Mesothelial cell of epicardium (in vitro differentiated cells): ENCODE measurements around the gene DEGS2. TPM values are rescaled to one million over a fixed set of nuclear protein-coding genes. Genes with fewer than 3 reads are reported as not detected.
A peak's percentile ranks its signal among the peaks of the same experiment; 100 is the strongest.

ENCODE experiments used
- DNase-seq, 2 experiments: peaks; one replicate each; pipeline ENCODE4 v3.0.0; 2021; ENCODE audit warnings: low spot score in 2 of 2; ENCODE audit not compliant: unreplicated experiment in 2 of 2
- H3K27ac Mint-ChIP-seq: 2 replicates; pipeline ENCODE4 v1.8.0; 2021; ENCODE audit warnings: mixed read lengths
- H3K27me3 Mint-ChIP-seq: 2 replicates; pipeline ENCODE4 v1.8.0; 2021; ENCODE audit warnings: low read depth, mixed read lengths
- H3K36me3 Mint-ChIP-seq: 2 replicates; pipeline ENCODE4 v1.8.0; 2021; ENCODE audit warnings: mixed read lengths
- H3K4me1 Mint-ChIP-seq: 2 replicates; pipeline ENCODE4 v1.8.0; 2021; ENCODE audit warnings: mixed read lengths
- H3K4me3 Mint-ChIP-seq: 2 replicates; pipeline ENCODE4 v1.8.0; 2021; ENCODE audit warnings: mild to moderate bottlenecking, moderate library complexity, mixed read lengths
- H3K9me3 Mint-ChIP-seq: 2 replicates; pipeline ENCODE4 v1.8.0; 2021; ENCODE audit warnings: mixed read lengths
- CTCF ChIP-seq: fragments of 200-600 bp; sonication (generic); IDR thresholded peaks from one replicate; pipeline ENCODE4 v1.5.0; 2021; ENCODE audit warnings: antibody characterized with exemption; ENCODE audit not compliant: unreplicated experiment
- total RNA-seq: library from RNA; stranded (reverse); gene quantifications from 3 replicates; pipeline ENCODE4 v1.2.1, GENCODE V29; 2021

Gene DEGS2
- total RNA-seq, 1 donor from 2014 or later = 2.1 TPM

GRCh38 chr14:100108042-100108825, 51.2 kb downstream of the DEGS2 start:
- Mint-ChIP-seq H3K9me3 (no peaks in the 10 kb centered on the region), H3K27ac (peak overlapping the region; percentile 76), H3K4me1 (peaks cover 35% of the 10 kb centered on the region), H3K4me3 (no peak overlapping the region), H3K36me3 (no peaks in the 10 kb centered on the region), H3K27me3 (no peaks in the 10 kb centered on the region)
- TF ChIP-seq CTCF = peak; percentile 82
- DNase-seq = peak; percentile 77 to 90

DNA sequence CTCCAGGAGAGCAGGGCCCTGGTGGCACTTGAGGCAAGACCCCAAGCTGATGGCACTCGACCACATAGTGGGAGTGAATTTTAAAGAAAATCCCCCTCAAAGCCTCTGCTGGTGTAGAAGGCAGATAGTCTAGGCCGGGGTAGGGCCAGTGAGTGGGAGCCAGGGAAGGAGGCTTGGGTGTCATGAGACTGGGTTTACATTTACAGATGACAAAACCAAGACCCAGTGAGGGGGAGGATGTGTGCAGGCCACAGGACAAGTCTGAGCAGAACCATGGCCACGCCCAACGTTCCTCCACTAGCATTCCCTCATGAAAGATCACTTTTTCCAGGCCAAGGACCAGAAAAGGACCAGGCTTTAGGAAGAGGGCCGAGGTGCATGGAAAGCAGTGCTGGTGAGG, 52.2 kb downstream of the DEGS2 start:
- H3K9me3 Mint-ChIP-seq = no peaks in the 10 kb centered on the region
- no peak overlapping the region for H3K4me3 Mint-ChIP-seq
- no peak overlapping the region for H3K27ac Mint-ChIP-seq
- peaks cover 29% of the 10 kb centered on the region for H3K4me1 Mint-ChIP-seq
- no peak for TF ChIP-seq CTCF
- H3K36me3 Mint-ChIP-seq = no peaks in the 10 kb centered on the region
- no peaks in the 10 kb centered on the region for H3K27me3 Mint-ChIP-seq
- no peak for DNase-seq

DNA sequence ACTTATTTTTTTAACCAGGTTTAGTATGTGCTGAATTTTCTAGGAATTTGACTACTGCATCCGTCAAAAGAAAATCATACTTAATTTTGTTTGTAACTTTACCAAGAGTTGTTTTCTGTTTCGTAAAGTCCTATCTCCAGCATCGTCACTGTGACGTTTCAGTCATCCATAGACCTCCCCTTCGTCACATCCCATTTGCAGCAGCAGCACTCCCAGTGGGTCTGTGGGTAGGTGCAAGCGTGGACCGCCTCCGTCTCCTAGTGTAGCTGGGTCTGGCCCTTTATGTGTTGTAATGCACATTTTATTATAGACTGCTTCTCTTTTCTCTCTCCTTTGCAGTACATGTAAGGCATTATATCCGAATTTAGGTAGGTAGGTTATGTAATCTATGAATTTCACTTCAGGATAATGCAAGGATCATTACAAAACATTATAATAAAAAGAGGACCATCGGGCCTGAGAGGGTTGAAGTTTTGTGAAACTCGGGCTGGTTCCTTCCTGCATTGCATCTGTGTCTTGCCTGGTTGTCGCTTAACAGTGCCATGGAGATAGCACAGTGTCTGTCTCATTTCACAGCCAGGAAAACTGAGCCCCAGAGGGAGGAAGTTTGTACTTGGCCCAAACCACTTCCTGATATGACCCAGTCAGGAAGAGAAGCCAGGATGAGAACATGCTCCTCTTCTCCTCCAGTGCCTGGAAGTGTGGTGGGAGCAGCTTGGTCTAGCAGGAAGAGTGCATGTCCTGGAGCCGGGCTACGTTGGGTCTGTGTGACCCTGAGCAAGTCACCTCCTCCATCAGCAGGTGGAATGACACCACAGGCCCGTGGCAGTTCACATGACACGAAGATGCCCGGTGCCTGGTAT, 53.0 kb downstream of the DEGS2 start:
- TF ChIP-seq CTCF = no peak
- H3K9me3 Mint-ChIP-seq = no peaks in the 10 kb centered on the region
- peaks cover 23% of the 10 kb centered on the region for H3K4me1 Mint-ChIP-seq
- H3K4me3 Mint-ChIP-seq = no peak overlapping the region
- H3K36me3 Mint-ChIP-seq = no peaks in the 10 kb centered on the region
- no peak for DNase-seq
- H3K27me3 Mint-ChIP-seq = no peaks in the 10 kb centered on the region
- H3K27ac Mint-ChIP-seq = no peak overlapping the region

DNA sequence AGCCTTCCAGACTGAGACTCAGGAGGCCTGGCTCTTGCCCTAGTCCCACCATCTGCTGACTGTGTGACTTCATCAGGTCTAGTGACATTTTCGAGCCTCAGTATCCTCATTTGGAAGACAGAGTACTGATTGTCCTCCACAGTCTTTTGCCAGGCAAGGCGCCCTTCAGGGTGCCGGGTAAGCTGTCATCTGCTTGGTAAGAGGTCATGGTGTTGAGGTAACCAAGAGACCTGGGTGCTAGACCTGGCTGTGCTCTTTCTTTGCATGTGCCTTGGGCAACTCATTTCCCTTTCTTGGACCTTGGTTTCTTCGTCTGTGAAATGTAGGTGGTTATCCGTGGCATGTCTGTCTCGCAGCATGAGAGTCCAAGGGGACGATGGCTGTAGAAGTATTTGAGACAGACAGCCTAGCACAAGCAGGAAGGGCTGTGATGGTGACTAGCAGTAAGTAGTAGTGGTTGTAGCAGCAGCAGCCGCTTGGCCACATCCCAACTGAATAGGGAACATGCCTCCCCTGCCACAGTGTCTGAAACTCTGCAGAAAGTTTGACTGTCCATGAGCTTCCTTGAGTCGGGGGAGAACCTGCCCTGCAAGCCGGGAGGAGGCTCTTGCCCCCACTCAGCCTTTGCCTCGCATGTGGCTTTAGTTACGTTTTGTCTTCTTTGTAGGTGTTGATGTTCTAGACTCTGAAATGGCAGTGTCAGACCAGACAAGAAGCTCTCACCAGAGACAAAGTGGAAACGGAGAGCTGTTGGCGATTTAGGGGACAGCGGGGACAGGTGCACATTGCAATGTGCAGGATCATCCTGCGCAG, 53.9 kb downstream of the DEGS2 start:
- H3K27me3 Mint-ChIP-seq = no peaks in the 10 kb centered on the region
- no peak for TF ChIP-seq CTCF
- no peaks in the 10 kb centered on the region for H3K9me3 Mint-ChIP-seq
- no peak overlapping the region for H3K27ac Mint-ChIP-seq
- peaks cover 23% of the 10 kb centered on the region for H3K4me1 Mint-ChIP-seq
- H3K36me3 Mint-ChIP-seq = peaks cover 2% of the 10 kb centered on the region
- H3K4me3 Mint-ChIP-seq = no peak overlapping the region
- no peak for DNase-seq

- peaks cover 29% of the 10 kb centered on the region for H3K4me1 Mint-ChIP-seq
- no peak for TF ChIP-seq CTCF
- no peak overlapping the region for H3K27ac Mint-ChIP-seq
- H3K9me3 Mint-ChIP-seq = no peaks in the 10 kb centered on the region
- peaks cover 7% of the 10 kb centered on the region for H3K36me3 Mint-ChIP-seq
- no peak overlapping the region for H3K4me3 Mint-ChIP-seq
- DNase-seq = no peak
- H3K27me3 Mint-ChIP-seq = no peaks in the 10 kb centered on the region
These were observed 54.7 kb downstream of the DEGS2 start for GRCh38 chr14:100104523-100105300.
